ENCODE results near the gene IL4. TPM values are rescaled to one million over a fixed set of nuclear protein-coding genes. Genes with fewer than 3 reads are reported as not detected.

IL4 gene
- total RNA-seq, 1 donor from 2014 or later: not detected

GRCh38 chr5:132646583-132647266 is 27.1 kb upstream of the IL4 start:
- no peak overlapping the region for H3K27ac Mint-ChIP-seq (ENCODE audit: unreplicated experiment)
- no peak for DNase-seq (ENCODE audit: low read depth, low spot score)
- no peak overlapping the region for H3K4me3 Mint-ChIP-seq
- no peaks in the 10 kb centered on the region for H3K4me1 Mint-ChIP-seq
- H3K36me3 Mint-ChIP-seq (ENCODE audit: low read depth): peaks cover 26% of the 10 kb centered on the region
- no peak for TF ChIP-seq CTCF (conservative IDR thresholded peaks at IDR 0.05)
- H3K27me3 Mint-ChIP-seq (ENCODE audit: low read depth): peaks cover 9% of the 10 kb centered on the region
- H3K9me3 Mint-ChIP-seq: peaks cover 9% of the 10 kb centered on the region

GRCh38 chr5:132647473-132647872 is 26.3 kb upstream of the IL4 start:
- Mint-ChIP-seq H3K4me3 (no peak overlapping the region), H3K9me3 (peaks cover 9% of the 10 kb centered on the region), H3K27me3 (ENCODE audit: low read depth) (peaks cover 13% of the 10 kb centered on the region), H3K4me1 (no peaks in the 10 kb centered on the region), H3K36me3 (ENCODE audit: low read depth) (peaks cover 23% of the 10 kb centered on the region), H3K27ac (ENCODE audit: unreplicated experiment) (no peak overlapping the region)
- TF ChIP-seq CTCF (conservative IDR thresholded peaks at IDR 0.05): no peak
- no peak for DNase-seq (ENCODE audit: low read depth, low spot score)

- H3K4me3 Mint-ChIP-seq: no peak overlapping the region
- peaks cover 23% of the 10 kb centered on the region for H3K36me3 Mint-ChIP-seq (ENCODE audit: low read depth)
- TF ChIP-seq CTCF (conservative IDR thresholded peaks at IDR 0.05): no peak
- H3K9me3 Mint-ChIP-seq: peaks cover 9% of the 10 kb centered on the region
- no peak overlapping the region for H3K27ac Mint-ChIP-seq (ENCODE audit: unreplicated experiment)
- DNase-seq (ENCODE audit: low read depth, low spot score): no peak
- H3K4me1 Mint-ChIP-seq: no peaks in the 10 kb centered on the region
- H3K27me3 Mint-ChIP-seq (ENCODE audit: low read depth): peaks cover 15% of the 10 kb centered on the region
Observed at GRCh38 chr5:132648355-132648754, 25.4 kb upstream of the IL4 start.

GRCh38 chr5:132651838-132652469 is 21.8 kb upstream of the IL4 start:
- DNase-seq (ENCODE audit: low read depth, low spot score): no peak
- H3K36me3 Mint-ChIP-seq (ENCODE audit: low read depth): peaks cover 10% of the 10 kb centered on the region
- H3K27me3 Mint-ChIP-seq (ENCODE audit: low read depth): peaks cover 46% of the 10 kb centered on the region
- TF ChIP-seq CTCF (conservative IDR thresholded peaks at IDR 0.05): no peak
- H3K4me3 Mint-ChIP-seq: no peak overlapping the region
- H3K9me3 Mint-ChIP-seq: peaks cover 9% of the 10 kb centered on the region
- H3K4me1 Mint-ChIP-seq: no peaks in the 10 kb centered on the region
- no peak overlapping the region for H3K27ac Mint-ChIP-seq (ENCODE audit: unreplicated experiment)

- no peak for DNase-seq (ENCODE audit: low read depth, low spot score)
- H3K27me3 Mint-ChIP-seq (ENCODE audit: low read depth): peaks cover 56% of the 10 kb centered on the region
Observed at GRCh38 chr5:132653716-132654115, 20.1 kb upstream of the IL4 start.

More at GRCh38 chr5:132653716-132654115, 20.1 kb upstream of the IL4 start:
- peak overlapping the region; percentile 14 for H3K4me3 Mint-ChIP-seq
- H3K4me1 Mint-ChIP-seq: no peaks in the 10 kb centered on the region
- no peak overlapping the region for H3K27ac Mint-ChIP-seq (ENCODE audit: unreplicated experiment)
- H3K36me3 Mint-ChIP-seq (ENCODE audit: low read depth): no peaks in the 10 kb centered on the region
- no peaks in the 10 kb centered on the region for H3K9me3 Mint-ChIP-seq
- TF ChIP-seq CTCF (conservative IDR thresholded peaks at IDR 0.05): no peak

Data from neural crest cell (in vitro differentiated cells).